HepG2 (cell line): ENCODE results near the gene FBXO41. TPM values are rescaled to one million over a fixed set of nuclear protein-coding genes. Genes with fewer than 3 reads are reported as not detected.

ENCODE experiments used
- ARHGAP35 ChIP-seq: sonication (generic); formaldehyde crosslinking; IDR thresholded peaks from 2 replicates; pipeline ENCODE4 v1.9.0; 2022; ENCODE audit warnings: mild to moderate bottlenecking, inconsistent platforms, moderate library complexity, missing genetic modification reagents, borderline replicate concordance
- KLF6 ChIP-seq: IDR thresholded peaks from 2 replicates; pipeline ENCODE4 v1.8.0; 2016; ENCODE audit warnings: missing biosample characterization, missing genetic modification reagents
- NFE2 ChIP-seq: sonication (generic); formaldehyde crosslinking; IDR thresholded peaks from 2 replicates; pipeline ENCODE4 v1.4.0; 2020; ENCODE audit warnings: missing genetic modification reagents
- ZBTB20 ChIP-seq: sonication (generic); formaldehyde crosslinking; IDR thresholded peaks from 2 replicates; pipeline ENCODE4 v1.8.1; 2023; ENCODE audit warnings: missing genetic modification reagents, low read depth, mild to moderate bottlenecking, borderline replicate concordance
- ZNF136 ChIP-seq: sonication (generic); formaldehyde crosslinking; IDR thresholded peaks from 2 replicates; pipeline ENCODE4 v1.8.1; 2022; ENCODE audit warnings: low read depth, mild to moderate bottlenecking, moderate library complexity, missing genetic modification reagents
- ZNF34 ChIP-seq: sonication (generic); formaldehyde crosslinking; IDR thresholded peaks from 2 replicates; pipeline ENCODE4 v1.4.0; 2020; ENCODE audit warnings: mild to moderate bottlenecking, missing genetic modification reagents, borderline replicate concordance
- ZNF614 ChIP-seq: IDR thresholded peaks from 2 replicates; pipeline ENCODE4 v1.6.1; 2018; ENCODE audit warnings: missing biosample characterization, missing genetic modification reagents, inconsistent platforms, borderline replicate concordance
- ZNF7 ChIP-seq: IDR thresholded peaks from 2 replicates; pipeline ENCODE4 v1.6.1; 2016; ENCODE audit warnings: missing biosample characterization, missing genetic modification reagents
- ZNF703 ChIP-seq: sonication (generic); formaldehyde crosslinking; IDR thresholded peaks from 2 replicates; pipeline ENCODE4 v1.5.1; 2020; ENCODE audit warnings: missing genetic modification reagents, mild to moderate bottlenecking, moderate library complexity, borderline replicate concordance
- ZNF768 ChIP-seq: sonication (generic); formaldehyde crosslinking; IDR thresholded peaks from 2 replicates; pipeline ENCODE4 v1.4.0; 2020; ENCODE audit warnings: missing genetic modification reagents
- polyA plus RNA-seq, 8 experiments: library from polyadenylated mRNA; depleted of rRNA in 3 of 8; stranded (reverse) in 7 of 8; unstranded in 1 of 8; fragments of >200 nt; fragmentation: Illumina TruSeq in 4 of 8; extraction: Trizol in 4 of 8; gene quantifications; 2 replicates each; pipeline versions ENCODE4 v1.2.1 to v1.2.3, GENCODE V29; 2011 to 2016; ENCODE audit warnings: low read depth in 4 of 8, missing spikeins in 1 of 8, mixed read lengths in 1 of 8; ENCODE audit not compliant: insufficient read depth in 1 of 8
- total RNA-seq, 5 experiments: library from RNA; depleted of rRNA; stranded (reverse); fragments of >200 nt; fragmentation: Illumina TruSeq; extraction: Trizol; gene quantifications; 2 replicates each; pipeline ENCODE4 v1.2.3, GENCODE V29; 2016; ENCODE audit warnings: low read depth in 1 of 5
- TF ChIP-seq, protein P1 (sequence below), 2 experiments: fragments of 450-650 bp in 1 of 2; sonication (generic) in 1 of 2; formaldehyde crosslinking; IDR thresholded peaks; 2 replicates each; pipeline versions ENCODE4 v1.5.0 to v1.8.0; 2020 to 2022; ENCODE audit warnings: mild to moderate bottlenecking in 1 of 2, missing genetic modification reagents in 1 of 2
- TF ChIP-seq, protein P2 (sequence below): sonication (generic); formaldehyde crosslinking; IDR thresholded peaks from 2 replicates; pipeline ENCODE4 v1.5.0; 2020; ENCODE audit warnings: missing genetic modification reagents, mild to moderate bottlenecking, borderline replicate concordance
- TF ChIP-seq, protein P3 (sequence below): sonication (generic); formaldehyde crosslinking; IDR thresholded peaks from 2 replicates; pipeline ENCODE4 v1.8.0; 2023; ENCODE audit warnings: mild to moderate bottlenecking, missing genetic modification reagents
- TF ChIP-seq, protein P4 (sequence below): sonication (generic); formaldehyde crosslinking; IDR thresholded peaks from 2 replicates; pipeline ENCODE4 v1.4.0; 2020; ENCODE audit warnings: missing genetic modification reagents
- TF ChIP-seq, protein P5 (sequence below): sonication (generic); formaldehyde crosslinking; IDR thresholded peaks from 2 replicates; pipeline ENCODE4 v1.4.0; 2020; ENCODE audit warnings: missing genetic modification reagents
- TF ChIP-seq, protein P6 (sequence below): sonication (generic); formaldehyde crosslinking; IDR thresholded peaks from 2 replicates; pipeline ENCODE4 v1.4.0; 2020; ENCODE audit warnings: missing genetic modification reagents, low read depth, mild to moderate bottlenecking, borderline replicate concordance
- TF ChIP-seq, protein P7 (sequence below): sonication (generic); formaldehyde crosslinking; IDR thresholded peaks from 2 replicates; pipeline ENCODE4 v1.4.0; 2020; ENCODE audit warnings: missing genetic modification reagents

FBXO41 gene
- total and polyA plus RNA-seq, 2 of the 13 experiments (the other 11 are each of a cell fraction or from before 2014, with no cell fraction given): 4.2 to 10.3 TPM

DNA sequence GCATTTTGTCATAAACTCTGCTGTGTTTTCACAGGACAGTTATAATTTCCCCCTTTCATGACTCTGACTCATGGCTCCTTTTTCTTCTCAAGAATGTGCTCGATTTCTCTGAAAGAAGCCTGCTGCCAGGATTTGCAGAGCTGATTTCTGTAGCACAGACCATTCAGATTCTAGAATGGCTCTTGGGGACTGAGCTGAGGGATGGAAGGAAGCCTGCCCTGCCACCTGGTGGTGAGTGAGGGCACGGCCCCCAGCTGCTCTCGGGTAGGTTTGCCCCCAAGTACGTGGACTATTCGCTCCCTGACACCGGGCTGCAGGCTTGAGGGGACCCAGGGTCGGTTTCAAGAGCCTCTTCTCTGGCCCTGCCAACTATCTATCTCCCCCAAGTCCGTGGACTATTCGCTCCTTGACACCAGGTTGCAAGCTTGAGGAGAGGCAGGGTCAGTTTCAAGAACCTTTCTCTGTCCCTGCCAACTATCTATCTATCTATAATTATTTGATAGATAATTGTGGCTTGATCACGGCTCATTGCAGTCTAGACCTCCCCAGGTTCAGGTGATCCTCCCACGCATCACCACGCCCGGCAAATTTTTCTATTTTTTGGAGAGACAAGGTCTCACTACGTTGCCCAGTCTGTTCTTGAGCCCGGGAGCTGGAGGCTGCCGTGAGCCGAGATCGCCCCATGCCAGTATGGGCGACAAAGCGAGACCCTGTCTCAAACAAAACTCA lies 71.7 kb downstream of the FBXO41 start (continued):
- TF ChIP-seq, protein P1, sequence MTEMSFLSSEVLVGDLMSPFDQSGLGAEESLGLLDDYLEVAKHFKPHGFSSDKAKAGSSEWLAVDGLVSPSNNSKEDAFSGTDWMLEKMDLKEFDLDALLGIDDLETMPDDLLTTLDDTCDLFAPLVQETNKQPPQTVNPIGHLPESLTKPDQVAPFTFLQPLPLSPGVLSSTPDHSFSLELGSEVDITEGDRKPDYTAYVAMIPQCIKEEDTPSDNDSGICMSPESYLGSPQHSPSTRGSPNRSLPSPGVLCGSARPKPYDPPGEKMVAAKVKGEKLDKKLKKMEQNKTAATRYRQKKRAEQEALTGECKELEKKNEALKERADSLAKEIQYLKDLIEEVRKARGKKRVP (CRISPR knock-in tag; IDR thresholded peaks at IDR 0.05): no peak; a peak in 1 of 4 replicates
- TF ChIP-seq ZNF34 (CRISPR knock-in tag) (peak; percentile 76; the same call in 1 of the 2 replicates), KLF6 (CRISPR knock-in tag) (peak; percentile 4; the same call in 1 of the 2 replicates), NFE2 (no peak), ZNF768 (CRISPR knock-in tag) (no peak), ZNF614 (CRISPR knock-in tag) (no peak; the same call in 1 of the 2 replicates), ZNF136 (CRISPR knock-in tag) (no peak), ZNF7 (no peak), ARHGAP35 (CRISPR knock-in tag) (no peak), ZBTB20 (no peak), ZNF703 (CRISPR knock-in tag) (no peak)
- TF ChIP-seq, protein P2, sequence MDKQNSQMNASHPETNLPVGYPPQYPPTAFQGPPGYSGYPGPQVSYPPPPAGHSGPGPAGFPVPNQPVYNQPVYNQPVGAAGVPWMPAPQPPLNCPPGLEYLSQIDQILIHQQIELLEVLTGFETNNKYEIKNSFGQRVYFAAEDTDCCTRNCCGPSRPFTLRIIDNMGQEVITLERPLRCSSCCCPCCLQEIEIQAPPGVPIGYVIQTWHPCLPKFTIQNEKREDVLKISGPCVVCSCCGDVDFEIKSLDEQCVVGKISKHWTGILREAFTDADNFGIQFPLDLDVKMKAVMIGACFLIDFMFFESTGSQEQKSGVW (CRISPR knock-in tag): no peak
- TF ChIP-seq, protein P3, sequence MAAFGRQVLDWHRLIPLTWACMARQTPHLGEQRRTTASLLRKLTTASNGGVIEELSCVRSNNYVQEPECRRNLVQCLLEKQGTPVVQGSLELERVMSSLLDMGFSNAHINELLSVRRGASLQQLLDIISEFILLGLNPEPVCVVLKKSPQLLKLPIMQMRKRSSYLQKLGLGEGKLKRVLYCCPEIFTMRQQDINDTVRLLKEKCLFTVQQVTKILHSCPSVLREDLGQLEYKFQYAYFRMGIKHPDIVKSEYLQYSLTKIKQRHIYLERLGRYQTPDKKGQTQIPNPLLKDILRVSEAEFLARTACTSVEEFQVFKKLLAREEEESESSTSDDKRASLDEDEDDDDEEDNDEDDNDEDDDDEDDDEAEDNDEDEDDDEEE (CRISPR knock-in tag): no peak
- TF ChIP-seq, protein P4, sequence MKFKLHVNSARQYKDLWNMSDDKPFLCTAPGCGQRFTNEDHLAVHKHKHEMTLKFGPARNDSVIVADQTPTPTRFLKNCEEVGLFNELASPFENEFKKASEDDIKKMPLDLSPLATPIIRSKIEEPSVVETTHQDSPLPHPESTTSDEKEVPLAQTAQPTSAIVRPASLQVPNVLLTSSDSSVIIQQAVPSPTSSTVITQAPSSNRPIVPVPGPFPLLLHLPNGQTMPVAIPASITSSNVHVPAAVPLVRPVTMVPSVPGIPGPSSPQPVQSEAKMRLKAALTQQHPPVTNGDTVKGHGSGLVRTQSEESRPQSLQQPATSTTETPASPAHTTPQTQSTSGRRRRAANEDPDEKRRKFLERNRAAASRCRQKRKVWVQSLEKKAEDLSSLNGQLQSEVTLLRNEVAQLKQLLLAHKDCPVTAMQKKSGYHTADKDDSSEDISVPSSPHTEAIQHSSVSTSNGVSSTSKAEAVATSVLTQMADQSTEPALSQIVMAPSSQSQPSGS (CRISPR knock-in tag): 0 out of 2 replicates have a peak, but pooled peaks have one; percentile 40
- TF ChIP-seq, protein P5, sequence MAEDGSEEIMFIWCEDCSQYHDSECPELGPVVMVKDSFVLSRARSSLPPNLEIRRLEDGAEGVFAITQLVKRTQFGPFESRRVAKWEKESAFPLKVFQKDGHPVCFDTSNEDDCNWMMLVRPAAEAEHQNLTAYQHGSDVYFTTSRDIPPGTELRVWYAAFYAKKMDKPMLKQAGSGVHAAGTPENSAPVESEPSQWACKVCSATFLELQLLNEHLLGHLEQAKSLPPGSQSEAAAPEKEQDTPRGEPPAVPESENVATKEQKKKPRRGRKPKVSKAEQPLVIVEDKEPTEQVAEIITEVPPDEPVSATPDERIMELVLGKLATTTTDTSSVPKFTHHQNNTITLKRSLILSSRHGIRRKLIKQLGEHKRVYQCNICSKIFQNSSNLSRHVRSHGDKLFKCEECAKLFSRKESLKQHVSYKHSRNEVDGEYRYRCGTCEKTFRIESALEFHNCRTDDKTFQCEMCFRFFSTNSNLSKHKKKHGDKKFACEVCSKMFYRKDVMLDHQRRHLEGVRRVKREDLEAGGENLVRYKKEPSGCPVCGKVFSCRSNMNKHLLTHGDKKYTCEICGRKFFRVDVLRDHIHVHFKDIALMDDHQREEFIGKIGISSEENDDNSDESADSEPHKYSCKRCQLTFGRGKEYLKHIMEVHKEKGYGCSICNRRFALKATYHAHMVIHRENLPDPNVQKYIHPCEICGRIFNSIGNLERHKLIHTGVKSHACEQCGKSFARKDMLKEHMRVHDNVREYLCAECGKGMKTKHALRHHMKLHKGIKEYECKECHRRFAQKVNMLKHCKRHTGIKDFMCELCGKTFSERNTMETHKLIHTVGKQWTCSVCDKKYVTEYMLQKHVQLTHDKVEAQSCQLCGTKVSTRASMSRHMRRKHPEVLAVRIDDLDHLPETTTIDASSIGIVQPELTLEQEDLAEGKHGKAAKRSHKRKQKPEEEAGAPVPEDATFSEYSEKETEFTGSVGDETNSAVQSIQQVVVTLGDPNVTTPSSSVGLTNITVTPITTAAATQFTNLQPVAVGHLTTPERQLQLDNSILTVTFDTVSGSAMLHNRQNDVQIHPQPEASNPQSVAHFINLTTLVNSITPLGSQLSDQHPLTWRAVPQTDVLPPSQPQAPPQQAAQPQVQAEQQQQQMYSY: peak; percentile 25; the same call in 1 of the 2 replicates
- TF ChIP-seq, protein P6, sequence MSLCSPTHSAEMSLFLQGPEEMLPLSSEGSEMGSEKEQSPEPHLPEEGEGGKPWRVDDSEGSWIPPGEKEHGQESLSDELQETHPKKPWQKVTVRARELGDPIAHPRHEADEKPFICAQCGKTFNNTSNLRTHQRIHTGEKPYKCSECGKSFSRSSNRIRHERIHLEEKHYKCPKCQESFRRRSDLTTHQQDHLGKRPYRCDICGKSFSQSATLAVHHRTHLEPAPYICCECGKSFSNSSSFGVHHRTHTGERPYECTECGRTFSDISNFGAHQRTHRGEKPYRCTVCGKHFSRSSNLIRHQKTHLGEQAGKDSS (CRISPR knock-in tag): peak; percentile 24; the same call in 1 of the 2 replicates
- TF ChIP-seq, protein P7, sequence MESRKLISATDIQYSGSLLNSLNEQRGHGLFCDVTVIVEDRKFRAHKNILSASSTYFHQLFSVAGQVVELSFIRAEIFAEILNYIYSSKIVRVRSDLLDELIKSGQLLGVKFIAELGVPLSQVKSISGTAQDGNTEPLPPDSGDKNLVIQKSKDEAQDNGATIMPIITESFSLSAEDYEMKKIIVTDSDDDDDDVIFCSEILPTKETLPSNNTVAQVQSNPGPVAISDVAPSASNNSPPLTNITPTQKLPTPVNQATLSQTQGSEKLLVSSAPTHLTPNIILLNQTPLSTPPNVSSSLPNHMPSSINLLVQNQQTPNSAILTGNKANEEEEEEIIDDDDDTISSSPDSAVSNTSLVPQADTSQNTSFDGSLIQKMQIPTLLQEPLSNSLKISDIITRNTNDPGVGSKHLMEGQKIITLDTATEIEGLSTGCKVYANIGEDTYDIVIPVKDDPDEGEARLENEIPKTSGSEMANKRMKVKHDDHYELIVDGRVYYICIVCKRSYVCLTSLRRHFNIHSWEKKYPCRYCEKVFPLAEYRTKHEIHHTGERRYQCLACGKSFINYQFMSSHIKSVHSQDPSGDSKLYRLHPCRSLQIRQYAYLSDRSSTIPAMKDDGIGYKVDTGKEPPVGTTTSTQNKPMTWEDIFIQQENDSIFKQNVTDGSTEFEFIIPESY: no peak
